HG03135 (cell line): ENCODE data around the gene CUL5.
"Not testable (repeated sequence)": the region's sequence is repeated elsewhere in the genome, so short reads cannot be mapped to it uniquely, and the experiment has no call there.

Source experiments
- ATAC-seq: cut with Tn5 transposase; IDR thresholded peaks from one replicate; pipeline ENCODE4 v1.9.1; 2021; ENCODE audit warnings: mild to moderate bottlenecking, moderate library complexity; ENCODE audit not compliant: unreplicated experiment

CUL5 gene

GRCh38 chr11:108111126-108111525 is 102.4 kb downstream of the CUL5 start:
- ATAC-seq: no peak

- no peak for ATAC-seq
Observed at GRCh38 chr11:108112057-108112456, 103.4 kb downstream of the CUL5 start.

- ATAC-seq: no peak
Observed at GRCh38 chr11:108115500-108116140, 106.9 kb downstream of the CUL5 start.

GRCh38 chr11:108117746-108118371 is 109.2 kb downstream of the CUL5 start:
- ATAC-seq: no peak

- ATAC-seq: not testable (repeated sequence)
Observed at GRCh38 chr11:108120936-108121273, 112.2 kb downstream of the CUL5 start.

- ATAC-seq: peak; percentile 97
Observed at GRCh38 chr11:108121274-108122155, 112.8 kb downstream of the CUL5 start, which contains the start of gene ACAT1. TSS of gene ACAT1 (plus strand) at chr11:108121567. CDS start at chr11:108121607, 40 bp downstream.

GRCh38 chr11:108122166-108122628 is 113.5 kb downstream of the CUL5 start:
- ATAC-seq: no peak

GRCh38 chr11:108125096-108125495 is 116.4 kb downstream of the CUL5 start:
- ATAC-seq: no peak

- no peak for ATAC-seq
Observed at GRCh38 chr11:108128772-108129171, 120.1 kb downstream of the CUL5 start.

GRCh38 chr11:108131993-108132392 is 123.3 kb downstream of the CUL5 start:
- ATAC-seq: no peak

GRCh38 chr11:108132993-108133538 is 124.4 kb downstream of the CUL5 start:
- not testable (repeated sequence) for ATAC-seq

GRCh38 chr11:108135845-108136544 is 127.3 kb downstream of the CUL5 start:
- peak; percentile 55 for ATAC-seq

- no peak for ATAC-seq
Observed at GRCh38 chr11:108137212-108137611, 128.5 kb downstream of the CUL5 start.

- no peak for ATAC-seq
Observed at GRCh38 chr11:108142304-108142703, 133.6 kb downstream of the CUL5 start.

- no peak for ATAC-seq
Observed at GRCh38 chr11:108144615-108145014, 135.9 kb downstream of the CUL5 start.

- no peak for ATAC-seq
Observed at GRCh38 chr11:108147150-108147549, 138.5 kb downstream of the CUL5 start.

- ATAC-seq: no peak
Observed at GRCh38 chr11:108148556-108148955, 139.9 kb downstream of the CUL5 start.

- no peak for ATAC-seq
Observed at GRCh38 chr11:108154591-108154990, 145.9 kb downstream of the CUL5 start.
